T47D (cell line): ENCODE measurements around the gene GTF2H4.
"Not testable (repeated sequence)": the region's sequence is repeated elsewhere in the genome, so short reads cannot be mapped to it uniquely, and the experiment has no call there.

Experiments
- DNase-seq, 2 experiments: peaks; one replicate each; pipeline versions ENCODE4 v3.0.0 to v3.0.0-alpha.2; 2011 to 2012; ENCODE audit warnings: low read depth in 1 of 2, low spot score in 1 of 2
- JUND ChIP-seq: IDR thresholded peaks from 2 replicates; pipeline ENCODE4 v1.6.1; 2012; ENCODE audit warnings: low read depth
- in situ Hi-C: cut with HindIII; loops from 2 replicates; pipeline ENCODE4 v1.10.0; 2016; ENCODE audit warnings: low sequenced_read_pairs, low pct_unique_long_range_greater_than_20kb

GTF2H4 gene

DNA sequence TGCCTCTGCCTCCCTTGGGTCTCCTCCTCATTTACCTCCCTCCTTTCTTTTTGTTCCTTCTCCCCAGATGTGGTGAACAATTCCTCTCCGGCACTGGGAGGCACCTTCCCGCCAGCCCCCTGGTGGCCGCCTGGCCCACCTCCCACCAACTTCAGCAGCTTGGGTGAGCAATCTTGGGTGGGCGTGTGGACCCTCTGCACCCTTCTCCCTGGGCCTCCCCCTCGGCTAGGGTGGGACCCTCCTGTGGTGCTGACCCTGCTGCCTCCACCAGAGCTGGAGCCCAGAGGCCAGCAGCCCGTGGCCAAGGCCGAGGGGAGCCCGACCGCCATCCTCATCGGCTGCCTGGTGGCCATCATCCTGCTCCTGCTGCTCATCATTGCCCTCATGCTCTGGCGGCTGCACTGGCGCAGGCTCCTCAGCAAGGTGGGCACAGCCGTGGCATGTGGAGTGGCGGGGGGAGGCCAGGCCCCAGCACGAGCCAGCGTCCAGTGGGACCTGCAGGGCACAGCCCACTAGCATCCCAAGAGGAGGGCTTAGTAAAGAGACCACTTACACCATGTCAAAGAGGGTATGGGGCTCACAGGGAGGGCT is 14.9 kb upstream of the GTF2H4 start:
- no peak for TF ChIP-seq JUND
- in situ Hi-C loops, result no loop called here

GRCh38 chr6:30893666-30894065 is 14.3 kb upstream of the GTF2H4 start:
- TF ChIP-seq JUND, result no peak
- DNase-seq, result no peak
- in situ Hi-C loops, result no loop called here

More for the DNA sequence above, 14.9 kb upstream of the GTF2H4 start:
- DNase-seq, result no peak

DNA sequence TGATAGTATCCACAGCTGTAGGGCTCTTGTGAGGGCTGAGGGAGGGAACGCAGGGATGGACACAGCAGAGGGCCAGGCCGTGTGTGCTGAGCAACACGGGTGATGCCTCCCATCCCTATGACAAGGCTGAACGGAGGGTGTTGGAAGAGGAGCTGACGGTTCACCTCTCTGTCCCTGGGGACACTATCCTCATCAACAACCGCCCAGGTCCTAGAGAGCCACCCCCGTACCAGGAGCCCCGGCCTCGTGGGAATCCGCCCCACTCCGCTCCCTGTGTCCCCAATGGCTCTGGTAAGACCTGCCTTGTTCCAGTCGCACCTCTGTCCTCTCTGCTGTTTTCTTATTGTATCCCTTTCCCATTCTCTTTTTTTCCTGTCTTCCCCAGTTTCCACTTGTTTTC is 13.6 kb upstream of the GTF2H4 start:
- DNase-seq, result no peak
- in situ Hi-C loops, result no loop called here
- no peak for TF ChIP-seq JUND

DNA sequence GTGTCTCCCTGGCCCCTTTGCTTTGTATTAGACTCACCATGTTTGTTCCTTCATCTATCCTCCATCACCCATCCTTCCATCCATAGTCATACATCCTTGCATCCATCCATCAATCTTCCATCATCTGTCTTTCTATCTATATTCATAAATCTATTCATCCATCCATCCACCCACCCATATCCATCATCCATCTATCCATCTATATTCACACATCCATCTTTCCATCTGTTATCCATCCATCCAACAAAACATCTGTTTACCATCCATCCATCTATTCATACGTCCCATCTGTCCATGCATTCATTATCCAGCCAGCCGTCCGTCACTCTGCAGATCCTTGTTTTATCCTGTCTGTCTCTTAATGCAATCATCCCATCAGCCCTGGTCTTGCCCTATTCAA is 13.1 kb upstream of the GTF2H4 start:
- no peak for DNase-seq
- TF ChIP-seq JUND, result no peak
- in situ Hi-C loops, result no loop called here

- in situ Hi-C loops, result no loop called here
- DNase-seq, result no peak
- TF ChIP-seq JUND, result no peak
Observed at GRCh38 chr6:30895343-30895742, 12.7 kb upstream of the GTF2H4 start.

DNA sequence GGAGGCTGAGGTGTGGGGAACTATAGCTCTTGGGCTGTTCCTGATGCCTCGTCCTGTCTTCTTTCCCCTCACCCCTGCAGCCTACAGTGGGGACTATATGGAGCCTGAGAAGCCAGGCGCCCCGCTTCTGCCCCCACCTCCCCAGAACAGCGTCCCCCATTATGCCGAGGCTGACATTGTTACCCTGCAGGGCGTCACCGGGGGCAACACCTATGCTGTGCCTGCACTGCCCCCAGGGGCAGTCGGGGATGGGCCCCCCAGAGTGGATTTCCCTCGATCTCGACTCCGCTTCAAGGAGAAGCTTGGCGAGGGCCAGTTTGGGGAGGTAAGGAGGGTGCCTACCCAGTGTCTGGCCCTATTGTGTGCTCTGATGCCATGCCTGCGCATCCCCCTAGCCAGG is 11.5 kb upstream of the GTF2H4 start:
- in situ Hi-C loops, result no loop called here
- no peak for TF ChIP-seq JUND
- DNase-seq, result no peak

GRCh38 chr6:30897882-30898281 is 10.1 kb upstream of the GTF2H4 start:
- no peak for TF ChIP-seq JUND
- in situ Hi-C loops, result no loop called here
- no peak for DNase-seq

- no peak for DNase-seq
- in situ Hi-C loops, result no loop called here
- TF ChIP-seq JUND, result no peak
Observed at GRCh38 chr6:30898750-30899360, 9.2 kb upstream of the GTF2H4 start.

- no peak for TF ChIP-seq JUND
- in situ Hi-C loops, result no loop called here
- DNase-seq, result no peak
Observed at GRCh38 chr6:30900863-30901417, 7.1 kb upstream of the GTF2H4 start.

GRCh38 chr6:30901436-30901835 is 6.6 kb upstream of the GTF2H4 start:
- TF ChIP-seq JUND, result no peak
- no peak for DNase-seq
- in situ Hi-C loops, result no loop called here

DNA sequence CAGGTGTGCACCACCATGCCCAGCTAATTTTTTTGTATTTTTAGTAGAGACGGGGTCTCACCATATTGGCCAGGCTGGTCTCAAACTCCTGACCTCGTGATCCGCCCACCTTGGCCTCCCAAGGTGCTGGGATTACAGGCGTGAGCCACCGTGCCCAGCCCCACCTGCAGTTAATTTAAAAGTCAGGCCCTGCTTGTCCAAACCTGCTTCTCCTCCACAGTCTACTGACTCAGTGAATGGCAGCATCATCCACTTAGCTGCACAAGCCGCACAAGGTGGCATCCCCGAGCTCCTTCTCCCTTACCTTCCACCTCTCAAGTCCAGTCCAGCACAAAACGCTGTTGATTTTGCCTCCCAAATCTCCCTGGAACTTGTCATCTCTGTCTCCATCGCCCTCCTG is 5.8 kb upstream of the GTF2H4 start:
- in situ Hi-C loops, DNase-seq: not testable (repeated sequence)

DNA sequence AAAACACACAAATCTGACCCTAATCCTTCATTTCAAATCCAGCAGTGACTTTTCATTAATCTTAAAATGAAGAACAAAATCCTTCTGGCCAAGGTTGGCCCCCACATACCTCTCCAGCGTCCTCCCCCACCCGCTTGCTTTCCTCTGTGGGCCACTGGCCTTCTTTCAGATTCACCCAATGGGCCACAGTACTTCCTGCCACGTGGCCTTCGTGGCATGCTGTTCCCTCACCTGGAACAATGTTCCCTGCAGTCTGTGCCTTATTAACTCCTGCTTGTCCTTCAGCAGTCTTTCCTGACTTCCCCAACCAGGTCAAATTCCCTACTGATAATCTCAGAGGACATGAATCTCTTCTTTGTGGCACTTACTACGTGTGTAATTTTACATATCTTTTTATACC is 5.3 kb upstream of the GTF2H4 start:
- DNase-seq, result no peak
- in situ Hi-C loops, result no loop called here
- TF ChIP-seq JUND, result no peak

- in situ Hi-C loops, result no loop called here
- no peak for TF ChIP-seq JUND
- no peak for DNase-seq
Observed at GRCh38 chr6:30903236-30903635, 4.8 kb upstream of the GTF2H4 start.

- DNase-seq, in situ Hi-C loops: not testable (repeated sequence)
Observed at GRCh38 chr6:30907290-30907757, 683 bp upstream of the GTF2H4 start.
